H7 (cell line): Measurements from ENCODE around the gene FRMD4A. TPM values are rescaled to one million over a fixed set of nuclear protein-coding genes. Genes with fewer than 3 reads are reported as not detected.

ENCODE experiments used
- DNase-seq: peaks from one replicate; pipeline ENCODE4 v3.0.0; 2012
- H3K27me3 ChIP-seq: 2 replicates; pipeline ENCODE4 v1.6.0; 2011; ENCODE audit warnings: mild to moderate bottlenecking, low read length; ENCODE audit not compliant: control insufficient read depth, insufficient read depth
- H3K36me3 ChIP-seq: replicated peaks from 2 replicates; pipeline ENCODE4 v1.5.1; 2011; ENCODE audit warnings: low read length; ENCODE audit not compliant: control insufficient read depth, insufficient read depth
- H3K4me3 ChIP-seq: 2 replicates; pipeline ENCODE4 v1.5.1; 2011; ENCODE audit warnings: low read depth, mild to moderate bottlenecking, control low read depth, low read length, moderate library complexity; ENCODE audit not compliant: insufficient read depth
- total RNA-seq: library from RNA; depleted of rRNA; stranded (reverse); fragments of >200 nt; shearing (Covaris generic); gene quantifications from 2 replicates; pipeline ENCODE4 v1.2.3, GENCODE V29; 2014

Gene FRMD4A
- total RNA-seq, 1 experiment from 2014 or later = 10.8 TPM

GRCh38 chr10:14186245-14186644, 144.5 kb downstream of the FRMD4A start:
- DNase-seq = no peak
- no peak overlapping the region for H3K4me3 ChIP-seq
- no peaks in the 10 kb centered on the region; the same call in 1 of the 2 replicates for H3K27me3 ChIP-seq

GRCh38 chr10:14185316-14186045, 145.2 kb downstream of the FRMD4A start:
- peak; percentile 53 for DNase-seq
- no peak overlapping the region for H3K4me3 ChIP-seq
- no peaks in the 10 kb centered on the region for H3K27me3 ChIP-seq
- H3K36me3 ChIP-seq = no peaks in the 10 kb centered on the region

More at GRCh38 chr10:14186245-14186644, 144.5 kb downstream of the FRMD4A start:
- no peaks in the 10 kb centered on the region for H3K36me3 ChIP-seq

GRCh38 chr10:14184841-14185315, 145.8 kb downstream of the FRMD4A start:
- H3K27me3 ChIP-seq = no peaks in the 10 kb centered on the region
- H3K36me3 ChIP-seq = no peaks in the 10 kb centered on the region
- peak; percentile 37 for DNase-seq
- no peak overlapping the region for H3K4me3 ChIP-seq

- no peak overlapping the region for H3K4me3 ChIP-seq
- H3K36me3 ChIP-seq = no peaks in the 10 kb centered on the region
- no peak for DNase-seq
- no peaks in the 10 kb centered on the region for H3K27me3 ChIP-seq
These were observed 147.9 kb downstream of the FRMD4A start for GRCh38 chr10:14182781-14183180.

- Histone ChIP-seq H3K27me3 (no peaks in the 10 kb centered on the region), H3K4me3 (no peak overlapping the region), H3K36me3 (no peaks in the 10 kb centered on the region)
- no peak for DNase-seq
These were observed 149.2 kb downstream of the FRMD4A start for GRCh38 chr10:14181567-14181936.

- Histone ChIP-seq H3K36me3 (no peaks in the 10 kb centered on the region), H3K27me3 (no peaks in the 10 kb centered on the region), H3K4me3 (no peak overlapping the region)
- DNase-seq = no peak
These were observed 149.7 kb downstream of the FRMD4A start for GRCh38 chr10:14180911-14181566.

- Histone ChIP-seq H3K4me3 (no peak overlapping the region), H3K36me3 (no peaks in the 10 kb centered on the region), H3K27me3 (peaks cover 3% of the 10 kb centered on the region; the same call in 1 of the 2 replicates)
- no peak for DNase-seq
These were observed 151.5 kb downstream of the FRMD4A start for GRCh38 chr10:14179251-14179650.

- peaks cover 18% of the 10 kb centered on the region for H3K27me3 ChIP-seq
- DNase-seq = peak; percentile 61
- H3K36me3 ChIP-seq = no peaks in the 10 kb centered on the region
- peak overlapping the region; percentile 59 for H3K4me3 ChIP-seq
These were observed 156.8 kb downstream of the FRMD4A start for GRCh38 chr10:14173706-14174594.

GRCh38 chr10:14173391-14173705, 157.4 kb downstream of the FRMD4A start:
- Histone ChIP-seq H3K27me3 (peaks cover 18% of the 10 kb centered on the region), H3K4me3 (peak overlapping the region; percentile 59), H3K36me3 (no peaks in the 10 kb centered on the region)
- DNase-seq = no peak

GRCh38 chr10:14172336-14172950, 158.3 kb downstream of the FRMD4A start:
- no peak for DNase-seq
- no peak overlapping the region for H3K4me3 ChIP-seq
- H3K36me3 ChIP-seq = no peaks in the 10 kb centered on the region
- H3K27me3 ChIP-seq = peaks cover 18% of the 10 kb centered on the region

- Histone ChIP-seq H3K4me3 (no peak overlapping the region), H3K27me3 (peaks cover 18% of the 10 kb centered on the region)
These were observed 159.4 kb downstream of the FRMD4A start for GRCh38 chr10:14171336-14171735.

GRCh38 chr10:14163377-14164086, 167.2 kb downstream of the FRMD4A start:
- H3K27me3 ChIP-seq = no peaks in the 10 kb centered on the region
- no peak overlapping the region for H3K4me3 ChIP-seq
- DNase-seq = peak; percentile 27
- no peaks in the 10 kb centered on the region for H3K36me3 ChIP-seq

More at GRCh38 chr10:14171336-14171735, 159.4 kb downstream of the FRMD4A start:
- no peaks in the 10 kb centered on the region for H3K36me3 ChIP-seq
- DNase-seq = no peak

- no peaks in the 10 kb centered on the region for H3K27me3 ChIP-seq
- H3K4me3 ChIP-seq = no peak overlapping the region
- no peak for DNase-seq
- no peaks in the 10 kb centered on the region for H3K36me3 ChIP-seq
These were observed 167.9 kb downstream of the FRMD4A start for GRCh38 chr10:14162629-14163344.
